ENCODE data around the gene NRG2. TPM values are rescaled to one million over a fixed set of nuclear protein-coding genes. Genes with fewer than 3 reads are reported as not detected.

NRG2 gene
- polyA plus RNA-seq, 3 donors = 0.01 TPM; not detected in 2

- H3K27ac Mint-ChIP-seq = no peak overlapping the region
- no peaks in the 10 kb centered on the region for H3K36me3 Mint-ChIP-seq
- intact Hi-C loops (cut with micrococcal nuclease) = no loop called here
- no peak for DNase-seq
- Histone ChIP-seq H3K9me3 (replicated peaks in 1 of 2; ENCODE audit: control insufficient read depth in 1 of 2, insufficient read depth in 1 of 2, low read length in 2 of 2) (peaks cover 0 to 3% of the 10 kb centered on the region in 2 donors), H3K36me3 (replicated peaks in 1 of 2; ENCODE audit: control insufficient read depth in 1 of 2, insufficient read depth in 2 of 2, low read length in 2 of 2) (no peaks in the 10 kb centered on the region), H3K4me2 (replicated peaks; ENCODE audit: extremely low read depth, low read length, poor library complexity, severe bottlenecking) (no peak overlapping the region), H3K4me1 (ENCODE audit: control insufficient read depth in 1 of 2, insufficient read depth in 2 of 2, low read length in 2 of 2) (no peaks in the 10 kb centered on the region), H2AFZ (ENCODE audit: insufficient read depth, low read depth, low read length, poor library complexity, severe bottlenecking) (no peak overlapping the region), H3K79me2 (ENCODE audit: insufficient read depth, low read length) (no peaks in the 10 kb centered on the region), H4K20me1 (ENCODE audit: insufficient read depth, low read length) (no peaks in the 10 kb centered on the region), H3K4me3 (replicated peaks in 1 of 3; ENCODE audit: low read depth in 2 of 3, low read length in 3 of 3) (no peak overlapping the region), H3K27me3 (ENCODE audit: control insufficient read depth in 2 of 2, insufficient read depth in 2 of 2, low read length in 2 of 2) (no peaks in the 10 kb centered on the region), H3K9ac (ENCODE audit: insufficient read depth, low read length, poor library complexity, severe bottlenecking) (no peak overlapping the region), H3K27ac (ENCODE audit: low read depth in 1 of 2, low read length in 2 of 2) (no peak overlapping the region)
- peaks cover 3 to 17% (median 14%) of the 10 kb centered on the region in 3 donors for H3K27me3 Mint-ChIP-seq (ENCODE audit: low read depth in 3 of 3)
- no peaks in the 10 kb centered on the region for H3K4me1 Mint-ChIP-seq
- no peak overlapping the region for H3K4me3 Mint-ChIP-seq
- H3K9me3 Mint-ChIP-seq = peaks cover 0 to 15% (median 4%) of the 10 kb centered on the region in 7 donors
- no peak for TF ChIP-seq CTCF (IDR thresholded peaks at IDR 0.05)
- 88% methylated on average over 5 of the region's 7 CpGs for WGBS (ENCODE audit: insufficient coverage)
These were observed 219.2 kb downstream of the NRG2 start for GRCh38 chr5:139823757-139824355.

- Mint-ChIP-seq H3K4me1 (no peaks in the 10 kb centered on the region), H3K27ac (no peak overlapping the region), H3K9me3 (peaks cover 0 to 15% (median 5%) of the 10 kb centered on the region in 7 donors), H3K36me3 (no peaks in the 10 kb centered on the region), H3K27me3 (ENCODE audit: low read depth in 3 of 3) (peaks cover 2 to 15% (median 14%) of the 10 kb centered on the region in 3 donors), H3K4me3 (no peak overlapping the region)
- no peaks in the 10 kb centered on the region for H3K79me2 ChIP-seq (ENCODE audit: insufficient read depth, low read length)
- no peak overlapping the region for H3K9ac ChIP-seq (ENCODE audit: insufficient read depth, low read length, poor library complexity, severe bottlenecking)
- H3K9me3 ChIP-seq (replicated peaks in 1 of 2; ENCODE audit: control insufficient read depth in 1 of 2, insufficient read depth in 1 of 2, low read length in 2 of 2) = peaks cover 0 to 3% of the 10 kb centered on the region in 2 donors
- 92% methylated on average over 20 of the region's 25 CpGs for WGBS (ENCODE audit: insufficient coverage)
- H2AFZ ChIP-seq (ENCODE audit: insufficient read depth, low read depth, low read length, poor library complexity, severe bottlenecking) = no peak overlapping the region
- H3K4me3 ChIP-seq (replicated peaks in 1 of 3; ENCODE audit: low read depth in 2 of 3, low read length in 3 of 3) = no peak overlapping the region
- no peaks in the 10 kb centered on the region for H4K20me1 ChIP-seq (ENCODE audit: insufficient read depth, low read length)
- no peak for DNase-seq
- no peak overlapping the region for H3K4me2 ChIP-seq (replicated peaks; ENCODE audit: extremely low read depth, low read length, poor library complexity, severe bottlenecking)
- H3K27ac ChIP-seq (ENCODE audit: low read depth in 1 of 2, low read length in 2 of 2) = no peak overlapping the region
- no peaks in the 10 kb centered on the region for H3K4me1 ChIP-seq (ENCODE audit: control insufficient read depth in 1 of 2, insufficient read depth in 2 of 2, low read length in 2 of 2)
- TF ChIP-seq CTCF (IDR thresholded peaks at IDR 0.05) = no peak
- no peaks in the 10 kb centered on the region for H3K36me3 ChIP-seq (replicated peaks in 1 of 2; ENCODE audit: control insufficient read depth in 1 of 2, insufficient read depth in 2 of 2, low read length in 2 of 2)
- no peaks in the 10 kb centered on the region for H3K27me3 ChIP-seq (ENCODE audit: control insufficient read depth in 2 of 2, insufficient read depth in 2 of 2, low read length in 2 of 2)
- intact Hi-C loops (cut with micrococcal nuclease) = no loop called here
These were observed 220.3 kb downstream of the NRG2 start for GRCh38 chr5:139822553-139823425.
